Upper lobe of left lung (tissue), 6 donors: ENCODE data around the gene YJEFN3. TPM values are rescaled to one million over a fixed set of nuclear protein-coding genes. Genes with fewer than 3 reads are reported as not detected.

ENCODE experiments used
- ATAC-seq, 2 donors: fragments of 200-7000 bp; cut with Tn5 transposase; one replicate each; pipeline ENCODE4 v1.9.1; 2022; ENCODE audit warnings: mild to moderate bottlenecking in 2 of 2, moderate library complexity in 2 of 2; ENCODE audit not compliant: low FRiP score in 2 of 2
- DNase-seq, 2 donors: peaks; one replicate each; pipeline ENCODE4 v3.0.0-alpha.2; 2019 to 2020
- H3K27ac ChIP-seq, 4 donors: fragments of 200-600 bp; sonication (generic); one replicate each; pipeline ENCODE4 v1.5.1; 2016 to 2019
- H3K27me3 ChIP-seq, 4 donors: fragments of 200-600 bp; sonication (generic); one replicate each; pipeline ENCODE4 v1.5.1; 2017 to 2019
- H3K36me3 ChIP-seq, 4 donors: fragments of 200-600 bp; sonication (generic); one replicate each; pipeline ENCODE4 v1.5.1; 2016 to 2019
- H3K4me1 ChIP-seq, 4 donors: fragments of 200-600 bp; sonication (generic); one replicate each; pipeline ENCODE4 v1.5.1; 2018 to 2019
- H3K4me3 ChIP-seq, 4 donors: fragments of 200-600 bp; sonication (generic); one replicate each; pipeline ENCODE4 v1.5.1; 2017 to 2019; ENCODE audit warnings: mild to moderate bottlenecking in 2 of 4, moderate library complexity in 1 of 4
- H3K9me3 ChIP-seq, 4 donors: fragments of 200-600 bp; sonication (generic); one replicate each; pipeline ENCODE4 v1.5.1; 2018 to 2019
- EP300 ChIP-seq, 4 donors: sonication (generic); formaldehyde crosslinking; IDR thresholded peaks; one replicate each; pipeline ENCODE4 v1.5.1; 2017; ENCODE audit warnings: antibody characterized with exemption in 4 of 4, control low read depth in 2 of 4
- POLR2A ChIP-seq, 4 donors: fragments of 450-650 bp; IDR thresholded peaks; one replicate each; pipeline ENCODE4 v1.5.1; 2016 to 2017; ENCODE audit warnings: antibody characterized with exemption in 4 of 4, mild to moderate bottlenecking in 2 of 4
- POLR2AphosphoS5 ChIP-seq, 2 donors: sonication (generic); formaldehyde crosslinking; IDR thresholded peaks; one replicate each; pipeline ENCODE4 v1.5.1; 2017; ENCODE audit warnings: antibody characterized with exemption in 2 of 2
- WGBS, 2 donors: methylation state at CpG; one replicate each; pipeline ENCODE4 v1.1.5; 2017 to 2018; 5-methylcytosine and 5-hydroxymethylcytosine counted together
- total RNA-seq, 6 donors: library from RNA; depleted of rRNA in 4 of 6; stranded (reverse); fragments of >200 nt in 4 of 6; gene quantifications; one replicate each; pipeline versions ENCODE4 v1.1.0 to v1.2.1, GENCODE V29; 2016 to 2021
- TF ChIP-seq, protein P1 (sequence below), 6 experiments: fragments of 450-650 bp in 4 of 6; fragments of 200-600 bp in 2 of 6; sonication (generic) in 2 of 6; IDR thresholded peaks; one replicate each; pipeline ENCODE4 v1.5.1; 2016 to 2019; ENCODE audit warnings: antibody characterized with exemption in 6 of 6
- donor health status: DM: no; HTN: no; CAD: no; lungs with moderate emphysema.
- donor health status: DM: no; HTN: yes; CAD: no; lungs with severe emphysema.

YJEFN3 gene
- total RNA-seq, 6 donors from 2014 or later = 0.61 to 7.3 (median 4.8) TPM

DNA sequence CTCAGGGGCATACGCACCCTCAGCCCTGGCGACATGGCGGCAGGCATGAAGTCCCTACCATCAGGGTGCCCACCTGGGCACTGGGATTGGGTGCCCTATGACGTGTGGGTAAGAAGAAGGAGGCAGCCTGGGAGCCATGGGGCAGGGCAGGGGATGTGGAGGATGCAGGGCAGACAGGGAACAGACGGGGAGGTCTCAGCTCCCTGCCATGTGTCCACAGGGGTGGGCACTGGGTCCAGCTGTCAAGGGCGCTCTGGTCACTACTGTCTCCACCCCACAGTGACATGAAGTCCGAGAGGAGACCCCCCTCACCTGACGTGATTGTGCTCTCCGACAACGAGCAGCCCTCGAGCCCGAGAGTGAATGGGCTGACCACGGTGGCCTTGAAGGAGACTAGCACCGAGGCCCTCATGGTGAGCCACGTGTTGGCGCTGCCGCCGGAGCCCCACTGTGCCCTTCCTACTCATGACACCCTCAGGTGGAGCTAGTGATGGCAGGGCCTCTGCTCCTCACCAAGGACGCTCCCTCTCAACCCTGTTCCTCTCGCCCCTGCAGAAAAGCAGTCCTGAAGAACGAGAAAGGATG is 36.6 kb upstream of the YJEFN3 start:
- ATAC-seq (no peak), DNase-seq (no peak)
- H3K9me3 ChIP-seq = no peaks in the 10 kb centered on the region
- 88 to 91% methylated on average over 10 to 21 of the region's 21 CpGs for WGBS, 2 donors
- no peak for TF ChIP-seq POLR2A (IDR thresholded peaks at IDR 0.05)
- TF ChIP-seq EP300 (IDR thresholded peaks at IDR 0.05) = no peak
- TF ChIP-seq, protein P1, sequence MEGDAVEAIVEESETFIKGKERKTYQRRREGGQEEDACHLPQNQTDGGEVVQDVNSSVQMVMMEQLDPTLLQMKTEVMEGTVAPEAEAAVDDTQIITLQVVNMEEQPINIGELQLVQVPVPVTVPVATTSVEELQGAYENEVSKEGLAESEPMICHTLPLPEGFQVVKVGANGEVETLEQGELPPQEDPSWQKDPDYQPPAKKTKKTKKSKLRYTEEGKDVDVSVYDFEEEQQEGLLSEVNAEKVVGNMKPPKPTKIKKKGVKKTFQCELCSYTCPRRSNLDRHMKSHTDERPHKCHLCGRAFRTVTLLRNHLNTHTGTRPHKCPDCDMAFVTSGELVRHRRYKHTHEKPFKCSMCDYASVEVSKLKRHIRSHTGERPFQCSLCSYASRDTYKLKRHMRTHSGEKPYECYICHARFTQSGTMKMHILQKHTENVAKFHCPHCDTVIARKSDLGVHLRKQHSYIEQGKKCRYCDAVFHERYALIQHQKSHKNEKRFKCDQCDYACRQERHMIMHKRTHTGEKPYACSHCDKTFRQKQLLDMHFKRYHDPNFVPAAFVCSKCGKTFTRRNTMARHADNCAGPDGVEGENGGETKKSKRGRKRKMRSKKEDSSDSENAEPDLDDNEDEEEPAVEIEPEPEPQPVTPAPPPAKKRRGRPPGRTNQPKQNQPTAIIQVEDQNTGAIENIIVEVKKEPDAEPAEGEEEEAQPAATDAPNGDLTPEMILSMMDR (IDR thresholded peaks at IDR 0.05) = no peak
- TF ChIP-seq POLR2AphosphoS5 (IDR thresholded peaks at IDR 0.05) = no peak
- peaks cover 36 to 37% (median 36%) of the 10 kb centered on the region in 4 donors for H3K4me1 ChIP-seq
- H3K27me3 ChIP-seq = no peaks in the 10 kb centered on the region
- no peak overlapping the region for H3K27ac ChIP-seq
- H3K4me3 ChIP-seq = no peak overlapping the region
- peaks cover 11 to 53% (median 44%) of the 10 kb centered on the region in 4 donors for H3K36me3 ChIP-seq

DNA sequence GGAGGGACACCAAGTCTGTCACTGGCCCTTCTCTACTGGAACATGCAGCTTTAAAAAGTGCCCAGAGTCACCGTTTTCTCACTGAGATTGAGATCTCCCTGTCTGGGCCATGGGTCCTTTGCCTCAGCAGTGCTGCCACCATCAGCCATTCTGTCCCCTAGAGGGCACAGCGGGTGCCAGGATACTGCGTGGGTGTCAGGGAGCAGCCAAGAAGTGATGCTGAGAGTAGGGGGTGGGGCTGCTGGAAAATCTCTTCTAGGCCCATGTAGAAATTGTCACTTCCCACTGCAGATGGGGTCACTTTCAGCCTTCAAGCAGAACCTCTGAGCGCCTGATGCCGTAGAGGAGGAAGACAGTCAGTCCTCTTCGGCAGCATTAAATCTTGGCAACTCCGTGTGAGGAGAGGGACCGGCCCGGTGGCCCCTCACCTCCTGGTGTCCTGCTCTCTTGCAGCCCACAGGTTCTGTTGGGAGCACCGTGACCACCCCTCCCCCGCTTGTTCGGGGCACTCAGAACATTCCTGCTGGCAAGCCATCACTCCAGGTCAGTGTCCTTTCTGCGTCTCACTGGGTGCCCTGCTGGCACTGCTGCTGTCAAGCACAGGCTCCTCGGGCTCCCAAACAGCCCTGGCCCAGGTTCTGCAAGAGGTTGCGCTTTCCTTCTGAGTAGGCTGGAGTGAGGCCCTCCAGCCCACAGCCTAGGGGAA is 34.7 kb upstream of the YJEFN3 start:
- no peak overlapping the region for H3K27ac ChIP-seq
- ATAC-seq (no peak), DNase-seq (no peak)
- H3K27me3 ChIP-seq = no peaks in the 10 kb centered on the region
- TF ChIP-seq, protein P1 (IDR thresholded peaks at IDR 0.05) = no peak
- TF ChIP-seq POLR2A (IDR thresholded peaks at IDR 0.05) (no peak), POLR2AphosphoS5 (IDR thresholded peaks at IDR 0.05) (no peak), EP300 (IDR thresholded peaks at IDR 0.05) (no peak)
- no peaks in the 10 kb centered on the region for H3K9me3 ChIP-seq
- no peak overlapping the region for H3K4me3 ChIP-seq
- H3K4me1 ChIP-seq = peaks cover 17 to 19% (median 18%) of the 10 kb centered on the region in 4 donors
- WGBS, 2 donors = 70 to 94% methylated on average over 5 to 15 of the region's 15 CpGs
- peaks cover 17 to 72% (median 63%) of the 10 kb centered on the region in 4 donors for H3K36me3 ChIP-seq

GRCh38 chr19:19495614-19496603 is 32.8 kb upstream of the YJEFN3 start:
- Histone ChIP-seq H3K27me3 (no peaks in the 10 kb centered on the region), H3K36me3 (peaks cover 25 to 91% (median 82%) of the 10 kb centered on the region in 4 donors), H3K27ac (no peak overlapping the region), H3K9me3 (no peaks in the 10 kb centered on the region), H3K4me1 (no peaks in the 10 kb centered on the region), H3K4me3 (no peak overlapping the region)
- TF ChIP-seq POLR2A (IDR thresholded peaks at IDR 0.05) = no peak
- TF ChIP-seq, protein P1 (IDR thresholded peaks at IDR 0.05) = no peak
- no peak for TF ChIP-seq EP300 (IDR thresholded peaks at IDR 0.05)
- no peak for TF ChIP-seq POLR2AphosphoS5 (IDR thresholded peaks at IDR 0.05)
- DNase-seq (no peak), ATAC-seq (no peak)
- 90 to 93% methylated on average over 17 to 29 of the region's 30 CpGs for WGBS, 2 donors

- H3K36me3 ChIP-seq = peaks cover 37 to 99% (median 91%) of the 10 kb centered on the region in 4 donors
- no peaks in the 10 kb centered on the region for H3K4me1 ChIP-seq
- ATAC-seq (no peak), DNase-seq (peak in 1 of 2 donors; percentile 67)
- no peaks in the 10 kb centered on the region for H3K9me3 ChIP-seq
- TF ChIP-seq POLR2AphosphoS5 (IDR thresholded peaks at IDR 0.05) (no peak), POLR2A (IDR thresholded peaks at IDR 0.05) (no peak), EP300 (IDR thresholded peaks at IDR 0.05) (no peak)
- TF ChIP-seq, protein P1 (IDR thresholded peaks at IDR 0.05) = no peak
- WGBS, 2 donors = 93 to 95% methylated on average over 25 to 33 of the region's 33 CpGs
- no peak overlapping the region for H3K27ac ChIP-seq
- no peak overlapping the region for H3K4me3 ChIP-seq
- no peaks in the 10 kb centered on the region for H3K27me3 ChIP-seq
Observed at GRCh38 chr19:19498255-19498991, 30.3 kb upstream of the YJEFN3 start.
